ENCODE data around the gene HELZ.

DNA sequence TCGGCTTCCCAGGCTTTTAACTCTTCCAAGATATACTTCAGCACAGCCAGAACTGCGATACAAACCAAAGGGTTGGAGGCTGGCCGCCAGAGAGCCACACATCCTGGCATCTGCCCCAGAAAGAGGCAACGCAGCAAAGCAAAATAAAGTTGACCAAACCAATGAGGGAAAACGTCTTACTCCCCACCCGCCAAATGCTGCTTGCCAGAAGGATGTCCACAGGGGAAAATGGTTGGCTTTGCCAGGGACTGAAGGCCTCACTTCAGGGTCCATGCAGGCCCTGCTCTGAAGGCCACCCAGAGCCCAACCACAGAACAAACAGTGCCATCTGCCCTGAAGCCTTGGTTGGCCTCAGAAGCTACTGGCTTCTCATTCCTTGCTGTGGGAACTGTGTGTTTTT lies 185.6 kb downstream of the HELZ start:
- TF ChIP-seq, protein P1, sequence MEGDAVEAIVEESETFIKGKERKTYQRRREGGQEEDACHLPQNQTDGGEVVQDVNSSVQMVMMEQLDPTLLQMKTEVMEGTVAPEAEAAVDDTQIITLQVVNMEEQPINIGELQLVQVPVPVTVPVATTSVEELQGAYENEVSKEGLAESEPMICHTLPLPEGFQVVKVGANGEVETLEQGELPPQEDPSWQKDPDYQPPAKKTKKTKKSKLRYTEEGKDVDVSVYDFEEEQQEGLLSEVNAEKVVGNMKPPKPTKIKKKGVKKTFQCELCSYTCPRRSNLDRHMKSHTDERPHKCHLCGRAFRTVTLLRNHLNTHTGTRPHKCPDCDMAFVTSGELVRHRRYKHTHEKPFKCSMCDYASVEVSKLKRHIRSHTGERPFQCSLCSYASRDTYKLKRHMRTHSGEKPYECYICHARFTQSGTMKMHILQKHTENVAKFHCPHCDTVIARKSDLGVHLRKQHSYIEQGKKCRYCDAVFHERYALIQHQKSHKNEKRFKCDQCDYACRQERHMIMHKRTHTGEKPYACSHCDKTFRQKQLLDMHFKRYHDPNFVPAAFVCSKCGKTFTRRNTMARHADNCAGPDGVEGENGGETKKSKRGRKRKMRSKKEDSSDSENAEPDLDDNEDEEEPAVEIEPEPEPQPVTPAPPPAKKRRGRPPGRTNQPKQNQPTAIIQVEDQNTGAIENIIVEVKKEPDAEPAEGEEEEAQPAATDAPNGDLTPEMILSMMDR (IDR thresholded peaks at IDR 0.05), result no peak
- TF ChIP-seq EZH2 (IDR thresholded peaks at IDR 0.05; ENCODE audit: borderline replicate concordance, insufficient read depth, low read depth, low read length, poor library complexity, severe bottlenecking), result no peak

All from B cell (primary cell).